Measurements from ENCODE around the gene BDH2. TPM values are rescaled to one million over a fixed set of nuclear protein-coding genes. Genes with fewer than 3 reads are reported as not detected.

Gene BDH2
- total RNA-seq, 1 experiment from 2014 or later = 19.7 TPM

- H3K9me3 ChIP-seq = no peaks in the 10 kb centered on the region
- Mint-ChIP-seq H3K27ac (ENCODE audit: unreplicated experiment) (no peak overlapping the region), H3K27me3 (ENCODE audit: insufficient read depth, unreplicated experiment) (no peaks in the 10 kb centered on the region), H3K9me3 (ENCODE audit: unreplicated experiment) (no peaks in the 10 kb centered on the region), H3K4me1 (ENCODE audit: low read depth, unreplicated experiment) (peaks cover 3% of the 10 kb centered on the region), H3K36me3 (ENCODE audit: insufficient read depth, unreplicated experiment) (no peaks in the 10 kb centered on the region), H3K4me3 (ENCODE audit: unreplicated experiment) (no peak overlapping the region)
- ChIA-PET CTCF (interaction anchor here (0.8 to 1.4 kb wide), 6 partner anchors 8 to 471 kb away, joined by 3 to 5 read pairs (median 4); partner anchors contain the start of gene BDH2), POLR2A (no interaction called here)
- intact Hi-C loops (cut with micrococcal nuclease; ENCODE audit: unreplicated experiment) = loop anchor here (1.0 to 10.0 kb wide), 7 partner anchors 45 to 843 kb away; partner anchors contain the start of gene SLC39A8
- H3K27me3 ChIP-seq (replicated peaks; ENCODE audit: control insufficient read depth, insufficient read depth, low read length) = no peaks in the 10 kb centered on the region
- peak; percentile 44 to 57 for TF ChIP-seq CTCF (IDR thresholded peaks at IDR 0.05; ENCODE audit: insufficient read depth in 1 of 2, low read depth in 1 of 2, low read length in 1 of 2, severe bottlenecking in 1 of 2, unreplicated experiment in 1 of 2)
- no peak overlapping the region for H3K4me3 ChIP-seq (ENCODE audit: low read depth, low read length)
- DNase-seq = peak; percentile 42 to 56
- no peaks in the 10 kb centered on the region for H3K4me1 ChIP-seq
- no TSS peak for BruUV-seq (replicated peaks)
- H3K36me3 ChIP-seq (ENCODE audit: control insufficient read depth, insufficient read depth, low read length) = no peaks in the 10 kb centered on the region; the same call in 1 of the 2 replicates
Observed at GRCh38 chr4:103091601-103092223, 7.9 kb downstream of the BDH2 start.

DNA sequence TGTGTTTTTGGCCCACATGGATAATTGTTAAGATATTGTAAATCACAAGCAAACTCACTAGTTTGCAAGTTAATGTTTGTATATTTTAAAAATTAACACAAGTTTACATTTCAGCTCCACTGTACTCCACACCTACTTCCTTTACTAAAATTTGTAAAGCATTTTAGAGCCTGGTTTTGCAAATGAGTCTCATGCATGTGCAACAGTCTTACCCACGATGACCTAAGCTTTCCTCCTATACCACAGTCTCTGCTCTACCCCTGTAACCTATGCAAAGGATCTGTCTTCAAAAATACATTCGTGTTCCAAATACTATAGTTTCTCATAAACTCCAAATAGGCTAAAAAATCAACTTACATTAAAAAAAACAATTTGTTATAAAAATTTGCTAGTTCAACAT, 10.2 kb downstream of the BDH2 start:
- H3K36me3 ChIP-seq (ENCODE audit: control insufficient read depth, insufficient read depth, low read length) = no peaks in the 10 kb centered on the region; the same call in 1 of the 2 replicates
- DNase-seq = no peak
- no peaks in the 10 kb centered on the region for H3K4me1 ChIP-seq
- intact Hi-C loops (cut with micrococcal nuclease; ENCODE audit: unreplicated experiment) = no loop called here
- H3K4me3 ChIP-seq (ENCODE audit: low read depth, low read length) = no peak overlapping the region
- H3K36me3 Mint-ChIP-seq (ENCODE audit: insufficient read depth, unreplicated experiment) = no peaks in the 10 kb centered on the region
- H3K27ac Mint-ChIP-seq (ENCODE audit: unreplicated experiment) = no peak overlapping the region
- TF ChIP-seq CTCF (IDR thresholded peaks at IDR 0.05; ENCODE audit: insufficient read depth in 1 of 2, low read depth in 1 of 2, low read length in 1 of 2, severe bottlenecking in 1 of 2, unreplicated experiment in 1 of 2) = no peak
- no peak overlapping the region for H3K4me3 Mint-ChIP-seq (ENCODE audit: unreplicated experiment)
- no peaks in the 10 kb centered on the region for H3K9me3 ChIP-seq
- CTCF ChIA-PET = no interaction called here
- no peaks in the 10 kb centered on the region for H3K4me1 Mint-ChIP-seq (ENCODE audit: low read depth, unreplicated experiment)
- POLR2A ChIA-PET = no interaction called here
- H3K27me3 ChIP-seq (replicated peaks; ENCODE audit: control insufficient read depth, insufficient read depth, low read length) = no peaks in the 10 kb centered on the region
- H3K27me3 Mint-ChIP-seq (ENCODE audit: insufficient read depth, unreplicated experiment) = no peaks in the 10 kb centered on the region
- BruUV-seq (replicated peaks) = no TSS peak
- H3K9me3 Mint-ChIP-seq (ENCODE audit: unreplicated experiment) = no peaks in the 10 kb centered on the region

- Histone ChIP-seq H3K9me3 (no peaks in the 10 kb centered on the region), H3K4me3 (ENCODE audit: low read depth, low read length) (no peak overlapping the region), H3K4me1 (no peaks in the 10 kb centered on the region), H3K27me3 (replicated peaks; ENCODE audit: control insufficient read depth, insufficient read depth, low read length) (no peaks in the 10 kb centered on the region), H3K36me3 (ENCODE audit: control insufficient read depth, insufficient read depth, low read length) (no peaks in the 10 kb centered on the region; the same call in 1 of the 2 replicates)
- Mint-ChIP-seq H3K27ac (ENCODE audit: unreplicated experiment) (no peak overlapping the region), H3K4me3 (ENCODE audit: unreplicated experiment) (no peak overlapping the region), H3K9me3 (ENCODE audit: unreplicated experiment) (no peaks in the 10 kb centered on the region), H3K27me3 (ENCODE audit: insufficient read depth, unreplicated experiment) (no peaks in the 10 kb centered on the region), H3K4me1 (ENCODE audit: low read depth, unreplicated experiment) (no peaks in the 10 kb centered on the region), H3K36me3 (ENCODE audit: insufficient read depth, unreplicated experiment) (no peaks in the 10 kb centered on the region)
- intact Hi-C loops (cut with micrococcal nuclease; ENCODE audit: unreplicated experiment) = no loop called here
- ChIA-PET POLR2A (no interaction called here), CTCF (no interaction called here)
- no TSS peak for BruUV-seq (replicated peaks)
- TF ChIP-seq CTCF (IDR thresholded peaks at IDR 0.05; ENCODE audit: insufficient read depth in 1 of 2, low read depth in 1 of 2, low read length in 1 of 2, severe bottlenecking in 1 of 2, unreplicated experiment in 1 of 2) = no peak
- no peak for DNase-seq
Observed at GRCh38 chr4:103086551-103086950, 13.1 kb downstream of the BDH2 start.

All from Caco-2 (cell line).